ENCODE data around the gene NEMP2.
"Not testable (repeated sequence)": the region's sequence is repeated elsewhere in the genome, so short reads cannot be mapped to it uniquely, and the experiment has no call there.

The NEMP2 gene

GRCh38 chr2:190468354-190468753, 66.2 kb downstream of the NEMP2 start:
- H3K4me3 ChIP-seq (ENCODE audit: low read depth, low read length); DNase-seq (ENCODE audit: low read depth): not testable (repeated sequence)

GRCh38 chr2:190467575-190468083, 66.9 kb downstream of the NEMP2 start:
- H3K4me3 ChIP-seq (ENCODE audit: low read depth, low read length), result no peak overlapping the region
- no peak for DNase-seq (ENCODE audit: low read depth)

GRCh38 chr2:190466819-190467446, 67.6 kb downstream of the NEMP2 start:
- no peak for DNase-seq (ENCODE audit: low read depth)

GRCh38 chr2:190465060-190465459, 69.5 kb downstream of the NEMP2 start:
- DNase-seq (ENCODE audit: low read depth), result no peak
- no peak overlapping the region for H3K4me3 ChIP-seq (ENCODE audit: low read depth, low read length)

More at GRCh38 chr2:190466819-190467446, 67.6 kb downstream of the NEMP2 start:
- no peak overlapping the region for H3K4me3 ChIP-seq (ENCODE audit: low read depth, low read length)

DNA sequence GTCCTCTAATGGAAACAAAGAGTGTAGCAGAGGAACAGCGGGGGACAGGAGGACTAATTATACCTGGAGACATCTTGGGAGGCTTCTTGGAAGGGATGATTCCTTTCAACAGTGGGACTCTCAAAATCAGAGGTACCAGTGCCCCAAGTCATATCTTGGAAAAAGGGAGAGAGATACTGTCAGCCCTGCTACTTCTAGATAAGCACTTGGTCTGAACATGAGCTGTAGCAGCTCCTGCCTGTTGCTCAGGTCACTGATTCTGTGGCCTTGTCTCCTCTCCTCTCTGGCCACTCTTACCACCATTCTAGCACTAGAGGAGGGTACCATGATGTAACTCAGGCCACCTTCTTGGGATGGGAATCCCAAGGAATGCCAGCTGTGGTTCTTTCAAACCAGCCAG, 71.9 kb downstream of the NEMP2 start:
- no peak for DNase-seq (ENCODE audit: low read depth)

DNA sequence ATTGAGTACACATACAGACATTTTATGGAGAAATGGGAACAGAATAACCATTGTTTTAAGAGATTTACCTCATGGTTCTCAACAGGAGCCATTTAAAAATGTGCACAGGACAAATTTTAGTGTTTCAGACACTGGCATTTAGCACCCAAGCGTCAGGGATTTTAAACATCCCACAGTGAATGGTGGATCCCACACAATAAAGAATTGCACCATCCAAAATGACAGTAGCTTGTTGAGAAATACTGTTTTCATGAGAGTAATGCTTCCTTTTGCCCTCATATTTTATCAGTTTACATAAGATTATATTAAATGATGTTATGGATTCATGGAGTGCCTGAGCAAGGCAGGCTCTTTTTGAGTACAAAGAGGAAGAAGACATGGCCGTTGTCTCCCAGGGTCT, 72.3 kb downstream of the NEMP2 start:
- H3K4me3 ChIP-seq (ENCODE audit: low read depth, low read length), result no peak overlapping the region
- DNase-seq (ENCODE audit: low read depth), result no peak

More for the DNA sequence above, 71.9 kb downstream of the NEMP2 start:
- no peak overlapping the region for H3K4me3 ChIP-seq (ENCODE audit: low read depth, low read length)

DNA sequence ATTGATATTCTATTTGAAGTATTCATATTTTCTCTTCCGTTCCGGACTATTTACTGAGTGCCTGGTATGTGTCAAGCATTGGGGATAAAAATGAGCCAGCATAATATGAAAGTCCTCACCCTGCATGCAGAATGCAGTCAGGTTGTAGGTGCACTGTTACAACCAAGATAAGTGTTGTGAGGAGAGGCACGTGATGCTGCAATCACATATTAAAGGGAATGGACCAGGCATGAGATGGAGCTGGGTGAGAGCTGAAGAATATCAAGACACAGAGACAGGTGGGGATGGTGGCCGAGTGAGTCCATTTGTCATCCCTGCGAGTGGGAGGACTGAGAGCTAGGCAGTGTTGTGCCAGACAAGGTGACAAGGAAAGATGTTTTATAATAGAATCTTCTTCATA, 74.0 kb downstream of the NEMP2 start:
- H3K4me3 ChIP-seq (ENCODE audit: low read depth, low read length), result no peak overlapping the region
- DNase-seq (ENCODE audit: low read depth), result no peak

GRCh38 chr2:190459881-190460280, 74.6 kb downstream of the NEMP2 start:
- H3K4me3 ChIP-seq (ENCODE audit: low read depth, low read length), result no peak overlapping the region
- no peak for DNase-seq (ENCODE audit: low read depth)

GRCh38 chr2:190458352-190459107, 76.0 kb downstream of the NEMP2 start:
- no peak for DNase-seq (ENCODE audit: low read depth)
- no peak overlapping the region for H3K4me3 ChIP-seq (ENCODE audit: low read depth, low read length)

GRCh38 chr2:190457256-190457655, 77.3 kb downstream of the NEMP2 start:
- no peak for DNase-seq (ENCODE audit: low read depth)
- H3K4me3 ChIP-seq (ENCODE audit: low read depth, low read length), result no peak overlapping the region

DNA sequence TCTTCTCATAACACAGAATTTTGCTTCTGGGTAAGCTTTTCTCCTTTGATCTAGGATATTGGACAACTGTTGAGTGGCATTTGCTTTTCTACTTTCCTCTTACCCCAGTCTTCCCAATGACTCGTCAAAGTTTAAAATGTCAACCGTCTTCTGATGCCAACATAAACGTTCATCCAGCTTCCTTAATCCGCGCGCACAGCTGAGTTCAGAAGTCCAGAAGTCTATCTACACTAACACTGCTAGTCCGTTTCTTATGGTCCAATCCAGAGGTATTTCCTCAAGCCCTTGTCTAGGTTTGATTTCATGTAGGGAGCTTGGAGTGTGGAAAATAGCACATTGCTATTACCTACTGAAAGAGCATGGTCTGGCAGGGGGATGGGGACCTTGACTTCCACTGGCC, 77.7 kb downstream of the NEMP2 start:
- no peak overlapping the region for H3K4me3 ChIP-seq (ENCODE audit: low read depth, low read length)
- no peak for DNase-seq (ENCODE audit: low read depth)

DNA sequence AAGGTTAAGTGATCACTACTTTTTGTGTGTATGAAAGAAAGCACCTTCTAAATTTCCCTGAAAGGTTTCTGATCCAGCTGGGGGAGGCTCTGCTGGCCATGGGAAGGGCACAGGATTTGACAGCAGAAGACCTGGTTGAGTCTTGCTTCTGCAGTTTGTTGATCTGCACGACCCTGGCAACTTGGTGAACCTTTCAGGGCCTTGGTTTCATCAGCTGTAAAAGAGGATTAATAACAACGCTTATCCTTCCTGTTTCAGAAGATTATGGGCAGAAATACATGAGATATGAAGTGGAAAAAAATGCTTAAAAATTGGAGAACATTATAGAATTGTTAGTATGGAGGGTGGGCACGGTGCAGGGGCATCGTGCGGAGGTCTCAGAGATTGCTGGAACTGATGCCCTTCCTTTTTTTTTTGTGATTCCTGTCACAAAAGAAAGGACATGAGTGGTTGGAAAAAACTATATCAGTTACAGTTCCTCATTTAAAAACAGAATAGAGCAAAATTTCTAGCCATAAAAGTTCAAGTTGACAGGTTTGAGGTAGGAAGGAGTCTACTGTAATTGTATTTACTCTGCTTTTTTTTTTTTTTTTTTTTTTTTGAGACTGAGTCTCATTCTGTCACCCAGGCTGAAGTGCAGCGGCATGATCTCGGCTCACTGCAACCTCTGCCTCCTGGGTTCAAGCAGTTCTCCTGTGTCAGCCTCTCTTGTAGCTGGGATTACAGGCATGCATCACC, 79.0 kb downstream of the NEMP2 start:
- H3K4me3 ChIP-seq (ENCODE audit: low read depth, low read length), result no peak overlapping the region
- no peak for DNase-seq (ENCODE audit: low read depth)

- DNase-seq (ENCODE audit: low read depth), result no peak
- H3K4me3 ChIP-seq (ENCODE audit: low read depth, low read length), result no peak overlapping the region
These were observed 79.7 kb downstream of the NEMP2 start for GRCh38 chr2:190454795-190455194.

Measured in skeletal muscle cell (primary cell).